ENCODE data around the gene AOPEP. TPM values are rescaled to one million over a fixed set of nuclear protein-coding genes. Genes with fewer than 3 reads are reported as not detected.

The AOPEP gene
- total and polyA plus RNA-seq, 2 of the 13 experiments (the other 11 are each of a cell fraction or from before 2014, with no cell fraction given), result 22.2 to 41.6 TPM

- TF ChIP-seq ETV5 (CRISPR knock-in tag; IDR thresholded peaks at IDR 0.05; ENCODE audit: borderline replicate concordance) (peak; percentile 39; the same call in 1 of the 2 replicates), ARID4A (CRISPR knock-in tag; IDR thresholded peaks at IDR 0.05; ENCODE audit: borderline replicate concordance) (peak; percentile 37; the same call in 1 of the 2 replicates), GATAD2A (CRISPR knock-in tag; IDR thresholded peaks at IDR 0.05) (peak; percentile 53), ZMYM4 (CRISPR knock-in tag; IDR thresholded peaks at IDR 0.05) (0 out of 2 replicates have a peak, but pooled peaks have one; percentile 30), ZBTB14 (CRISPR knock-in tag; IDR thresholded peaks at IDR 0.05) (no peak), XRCC5 (optimal IDR thresholded peaks at IDR 0.05; ENCODE audit: low read length) (peak; percentile 24), PITX1 (CRISPR knock-in tag; IDR thresholded peaks at IDR 0.05) (peak; percentile 19; the same call in 1 of the 2 replicates), ZBTB10 (CRISPR knock-in tag; IDR thresholded peaks at IDR 0.05; ENCODE audit: borderline replicate concordance) (no peak), ZBTB38 (CRISPR knock-in tag; IDR thresholded peaks at IDR 0.05) (peak; percentile 80), ZNF609 (CRISPR knock-in tag; IDR thresholded peaks at IDR 0.05; ENCODE audit: borderline replicate concordance) (0 out of 2 replicates have a peak, but pooled peaks have one; percentile 32), HOMEZ (CRISPR knock-in tag; IDR thresholded peaks at IDR 0.05; ENCODE audit: low read depth) (0 out of 2 replicates have a peak, but pooled peaks have one; percentile 21)
These were observed 257.1 kb downstream of the AOPEP start (continued) for GRCh38 chr9:94983552-94983951.
